H54 (cell line): ENCODE data around the gene MAPKAP1.

Experiments used
- DNase-seq: peaks from one replicate; pipeline ENCODE4 v3.0.0; 2011; ENCODE audit warnings: low spot score, mixed read lengths; ENCODE audit not compliant: insufficient read length
- FAIRE-seq: peaks from 3 replicates; lab custom pipeline; 2011; peaks lifted over from hg19 to GRCh38; lab: Jason Lieb, UNC
- POLR2A ChIP-seq: IDR thresholded peaks from 2 replicates; pipeline ENCODE4 v1.6.1; 2011; ENCODE audit warnings: low read depth, mild to moderate bottlenecking, low read length

Gene MAPKAP1

DNA sequence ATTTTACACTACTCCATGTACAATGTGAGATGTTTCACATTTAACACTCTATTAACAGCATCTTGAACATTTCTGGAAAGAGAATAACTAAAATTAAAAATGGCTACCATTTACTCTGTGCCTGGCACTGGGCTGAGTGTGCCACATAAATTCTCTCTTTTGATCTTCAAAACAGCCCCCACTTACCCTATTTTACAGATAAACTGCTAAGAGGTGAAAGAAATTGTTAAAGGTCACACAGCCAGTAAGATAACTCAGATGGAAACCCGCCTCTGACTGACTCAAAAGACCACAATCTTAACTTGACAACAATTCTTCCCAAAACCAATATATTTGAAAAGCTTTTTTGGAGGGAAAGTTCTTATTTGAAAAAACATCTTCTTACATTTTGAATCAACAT lies 97.3 kb downstream of the MAPKAP1 start:
- FAIRE-seq, result peak; percentile 11
- TF ChIP-seq POLR2A, result no peak
- no peak for DNase-seq

DNA sequence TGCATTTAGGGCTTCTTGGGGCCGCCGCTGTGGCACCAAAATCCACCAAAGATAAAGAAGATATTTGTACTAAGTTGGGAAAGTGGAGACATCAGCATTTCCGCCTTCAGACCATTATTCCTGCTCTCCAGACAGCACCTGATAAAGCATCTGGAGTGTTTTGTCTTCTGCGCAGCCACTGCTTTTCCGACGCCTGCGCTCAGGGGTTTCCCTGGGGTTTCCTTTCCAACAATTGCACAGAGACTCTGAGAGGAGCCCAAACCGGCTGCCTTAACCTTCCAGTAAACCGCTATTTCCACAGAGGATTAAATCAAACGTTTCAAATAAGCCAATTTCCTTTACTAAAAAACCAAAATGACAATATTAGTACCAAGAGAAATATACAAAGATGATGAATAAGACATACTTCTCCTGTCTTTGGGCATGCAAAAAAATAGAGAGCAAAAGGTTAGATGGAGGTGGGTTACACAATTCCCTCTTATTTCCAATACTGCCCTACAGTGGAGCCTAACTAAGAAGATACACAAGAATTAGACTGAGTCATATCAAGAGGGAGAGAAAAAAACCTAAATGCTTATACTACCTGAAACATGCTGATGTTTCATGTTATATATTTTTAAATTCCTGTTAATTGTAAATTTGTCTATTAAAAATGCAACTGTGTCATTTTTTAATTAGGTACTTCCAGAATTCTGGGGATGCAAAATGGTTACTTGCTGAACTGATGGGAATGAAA lies 98.4 kb downstream of the MAPKAP1 start:
- DNase-seq, result no peak
- FAIRE-seq, result peak; percentile 48
- TF ChIP-seq POLR2A, result no peak

DNA sequence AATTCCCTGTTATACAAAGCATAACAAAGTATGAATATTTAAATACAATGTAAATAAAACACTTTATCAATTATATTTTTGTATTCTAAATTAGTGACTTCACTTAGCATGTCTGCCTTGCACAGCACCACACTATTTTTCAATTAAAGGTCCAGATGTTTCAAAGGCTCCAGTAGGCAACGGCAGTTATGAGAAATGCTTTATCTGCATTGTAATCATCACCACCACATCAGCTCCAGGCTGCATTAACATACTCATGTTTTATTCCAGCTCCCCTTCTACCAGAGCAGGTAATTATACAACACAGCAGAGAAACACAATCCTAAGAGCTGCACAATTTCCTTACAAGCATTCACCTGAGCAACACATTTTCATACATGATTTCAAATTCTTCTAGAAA lies 102.8 kb downstream of the MAPKAP1 start:
- TF ChIP-seq POLR2A, result no peak
- DNase-seq, result no peak
- FAIRE-seq, result no peak

DNA sequence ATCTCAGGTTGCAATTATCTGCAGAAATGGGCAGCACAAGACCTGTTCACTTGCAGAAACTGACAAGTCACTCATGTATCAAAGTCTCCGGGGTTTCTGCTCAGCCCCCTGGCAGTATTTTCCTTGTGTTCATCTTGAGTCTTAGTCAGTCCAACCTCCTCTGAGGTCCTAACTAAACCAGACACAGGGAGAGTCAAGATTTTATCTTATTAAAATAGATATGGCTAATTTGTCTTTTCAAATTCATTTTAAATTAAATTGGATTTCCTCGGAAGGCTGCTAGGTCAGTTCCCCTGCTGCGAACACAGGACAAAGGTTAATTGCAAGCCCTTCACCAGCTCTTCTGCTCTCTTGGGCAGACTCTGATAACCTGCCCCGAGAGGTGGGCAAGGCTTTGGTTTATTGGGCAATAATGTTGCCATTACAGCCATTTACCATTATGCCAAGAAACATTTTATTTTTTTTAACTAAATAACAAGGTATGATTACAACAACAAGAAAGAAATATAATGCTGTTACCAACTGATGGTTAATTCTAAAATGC lies 103.5 kb downstream of the MAPKAP1 start:
- TF ChIP-seq POLR2A, result no peak
- no peak for FAIRE-seq
- DNase-seq, result no peak

DNA sequence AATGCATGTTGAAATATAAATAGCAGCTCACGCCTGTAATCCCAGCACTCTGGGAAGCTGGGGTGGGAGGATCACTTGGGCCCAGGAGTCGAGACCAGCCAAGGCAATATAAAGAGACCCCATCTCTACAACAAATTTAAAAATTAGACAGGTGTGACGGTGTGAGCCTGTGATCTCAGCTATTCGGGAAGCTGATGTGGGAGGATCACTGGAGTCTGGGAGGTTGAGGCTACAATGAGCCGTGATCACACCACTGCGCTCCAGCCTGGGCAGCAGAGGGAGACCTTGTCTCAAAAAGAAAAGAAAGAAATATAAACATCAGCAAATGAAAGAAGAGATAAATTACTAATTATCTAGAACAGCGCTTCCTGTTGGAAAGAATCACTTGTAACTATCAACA lies 105.0 kb downstream of the MAPKAP1 start:
- FAIRE-seq, result peak; percentile 23
- no peak for DNase-seq
- no peak for TF ChIP-seq POLR2A

DNA sequence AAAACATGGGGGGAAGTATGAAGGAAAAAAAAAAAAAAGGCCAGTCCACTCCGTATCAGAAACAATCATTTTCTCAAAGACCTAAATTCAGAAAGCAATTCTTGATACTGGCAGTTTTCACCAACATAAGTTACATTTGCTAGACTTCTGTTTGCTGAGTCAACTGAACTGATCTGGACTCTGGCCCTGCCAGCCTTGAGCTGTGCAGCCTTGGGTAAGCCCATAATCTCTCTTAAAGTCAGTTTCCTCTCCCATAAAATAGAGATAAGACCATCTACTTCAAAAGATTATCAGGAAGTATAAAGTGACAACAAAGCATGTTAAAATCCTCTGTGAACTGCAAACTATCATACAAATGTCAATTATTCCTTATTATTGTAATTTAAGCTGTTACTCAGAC lies 106.8 kb downstream of the MAPKAP1 start:
- DNase-seq (no peak), FAIRE-seq (peak; percentile 77)

DNA sequence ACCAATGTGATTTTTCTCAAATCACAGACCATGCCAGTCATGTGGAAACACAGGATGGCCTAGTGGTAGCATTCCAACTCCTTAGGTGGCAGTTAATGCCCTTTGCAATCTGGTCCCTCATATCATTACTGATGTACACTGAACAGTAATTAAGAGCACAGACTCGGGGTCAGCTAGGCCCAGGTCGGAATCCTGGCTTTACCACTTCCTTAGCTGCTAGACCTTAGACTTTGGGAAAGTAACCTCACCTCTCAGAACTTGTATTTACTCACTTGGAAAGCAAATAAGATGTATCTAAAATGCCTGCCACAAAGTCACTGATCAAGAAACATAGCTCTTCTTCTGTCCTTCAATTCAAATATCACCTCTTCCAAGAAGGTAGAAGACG lies 112.8 kb downstream of the MAPKAP1 start:
- DNase-seq, result no peak
- peak; percentile 45 for FAIRE-seq
- no peak for TF ChIP-seq POLR2A

More for the DNA sequence above, 106.8 kb downstream of the MAPKAP1 start:
- no peak for TF ChIP-seq POLR2A

DNA sequence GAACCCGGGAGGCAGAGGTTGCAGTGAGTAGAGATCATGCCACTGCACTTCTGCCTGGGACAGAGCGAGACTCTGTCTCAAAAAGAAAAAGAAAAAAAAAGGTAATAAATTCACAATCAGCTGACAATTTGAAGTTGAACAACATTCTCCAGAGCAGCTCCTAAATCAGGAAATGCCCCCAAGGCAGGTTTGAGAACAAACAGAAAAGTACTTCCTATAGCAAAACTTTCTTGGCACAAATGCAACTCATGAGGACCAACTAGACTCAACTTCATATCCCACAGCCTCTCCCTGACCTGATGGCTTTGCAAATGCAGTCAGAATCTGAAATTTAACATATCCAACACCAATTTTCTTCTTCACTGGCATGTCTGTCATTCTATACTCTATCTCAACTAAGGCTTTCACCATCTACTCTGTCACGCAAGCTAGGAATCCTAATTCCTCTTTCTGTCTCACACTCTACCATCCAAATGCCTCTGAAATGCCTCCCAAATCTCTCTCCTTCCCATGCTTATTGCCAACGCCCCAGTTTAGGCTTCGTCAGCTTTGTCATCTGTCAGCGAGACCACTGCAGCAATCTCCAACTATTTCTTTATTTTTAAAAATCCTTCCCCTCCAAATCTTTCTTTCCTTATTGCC lies 113.3 kb downstream of the MAPKAP1 start:
- no peak for TF ChIP-seq POLR2A
- FAIRE-seq, result no peak
- DNase-seq, result no peak

DNA sequence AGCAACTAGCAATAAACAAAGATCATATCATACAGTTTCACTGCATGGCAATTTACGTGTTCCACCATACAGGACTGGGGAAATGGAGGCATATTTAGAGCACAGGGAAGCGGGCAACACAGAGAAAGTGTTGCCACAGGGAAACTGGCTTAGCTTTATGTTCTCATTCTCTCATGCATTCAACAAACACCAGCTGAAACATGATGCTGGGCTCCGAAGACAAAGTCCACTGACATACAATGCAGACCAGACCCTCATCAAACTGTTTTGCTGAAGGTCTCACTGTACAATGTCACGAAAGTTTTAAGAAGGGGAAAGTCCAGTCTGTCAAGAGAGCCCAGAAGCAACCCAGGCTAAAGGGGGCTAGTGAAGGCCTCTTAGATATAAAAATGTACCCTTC lies 115.1 kb downstream of the MAPKAP1 start:
- FAIRE-seq (no peak), DNase-seq (no peak)
- TF ChIP-seq POLR2A, result no peak

DNA sequence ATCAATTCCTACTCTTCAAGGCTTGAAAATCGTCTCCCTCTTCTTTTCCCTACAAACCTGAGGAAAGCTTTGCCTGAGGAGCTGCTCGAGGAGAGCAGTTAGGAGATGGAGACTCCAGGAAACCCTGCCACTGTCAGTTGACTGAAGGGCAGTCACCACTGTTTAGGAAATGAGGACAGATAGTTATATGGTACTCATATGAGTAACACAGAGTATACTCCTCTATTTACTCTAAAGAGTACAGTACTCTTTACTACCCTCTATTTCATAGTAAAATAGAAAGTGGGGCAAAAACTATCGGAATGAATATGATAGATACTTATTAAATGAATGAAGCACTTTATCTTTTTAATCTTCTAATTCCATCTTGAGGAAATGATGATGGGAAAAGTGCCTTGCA lies 115.8 kb downstream of the MAPKAP1 start:
- TF ChIP-seq POLR2A, result no peak
- no peak for DNase-seq
- no peak for FAIRE-seq

DNA sequence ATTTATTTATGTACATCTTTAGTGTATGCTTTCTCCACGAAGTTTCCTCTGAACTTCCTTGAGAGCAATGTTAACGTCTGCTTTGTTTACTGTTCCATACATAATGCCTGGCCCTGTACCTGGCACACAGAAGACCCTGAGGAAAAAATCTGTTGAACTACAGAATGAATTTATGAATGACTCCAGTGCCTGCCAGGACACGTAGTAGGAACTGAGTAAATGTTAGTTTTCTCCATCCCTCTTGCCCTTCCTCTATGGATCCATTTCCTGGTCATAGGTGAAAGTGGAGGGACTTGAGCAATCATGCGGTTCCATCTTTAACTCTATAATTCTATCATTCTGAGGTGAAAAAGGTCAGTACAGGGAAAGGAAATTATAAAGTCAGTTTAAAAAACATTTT lies 117.7 kb downstream of the MAPKAP1 start:
- no peak for TF ChIP-seq POLR2A
- FAIRE-seq (no peak), DNase-seq (no peak)

DNA sequence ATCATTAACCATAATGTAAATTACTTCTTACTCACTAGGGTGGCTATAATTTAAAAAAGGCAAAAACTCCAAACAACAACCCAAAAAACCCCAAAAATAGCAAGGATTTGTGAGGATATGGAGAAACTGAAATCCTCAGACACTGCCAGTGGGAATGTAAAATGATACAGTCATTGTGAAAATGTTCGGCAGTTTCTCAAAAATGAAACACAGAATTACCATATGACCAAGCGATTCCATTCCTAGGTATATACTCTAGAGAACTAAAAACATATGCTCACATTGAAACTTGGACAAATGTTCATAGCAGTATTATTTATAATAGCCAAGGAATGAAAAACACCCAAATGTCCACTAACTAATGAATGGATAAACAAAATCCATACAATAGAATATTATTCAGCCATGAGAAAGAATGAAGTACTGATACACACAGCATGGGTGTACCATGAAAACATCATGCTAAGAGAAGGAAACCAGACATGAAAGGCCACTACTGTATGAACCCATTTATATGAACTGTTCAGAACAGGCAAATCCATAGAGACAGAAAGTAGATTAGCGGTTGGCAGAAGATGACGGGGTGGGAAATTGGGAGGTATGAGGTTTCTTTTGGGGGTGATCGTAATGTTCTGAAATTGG lies 119.1 kb downstream of the MAPKAP1 start:
- DNase-seq (no peak), FAIRE-seq (no peak)
- no peak for TF ChIP-seq POLR2A

DNA sequence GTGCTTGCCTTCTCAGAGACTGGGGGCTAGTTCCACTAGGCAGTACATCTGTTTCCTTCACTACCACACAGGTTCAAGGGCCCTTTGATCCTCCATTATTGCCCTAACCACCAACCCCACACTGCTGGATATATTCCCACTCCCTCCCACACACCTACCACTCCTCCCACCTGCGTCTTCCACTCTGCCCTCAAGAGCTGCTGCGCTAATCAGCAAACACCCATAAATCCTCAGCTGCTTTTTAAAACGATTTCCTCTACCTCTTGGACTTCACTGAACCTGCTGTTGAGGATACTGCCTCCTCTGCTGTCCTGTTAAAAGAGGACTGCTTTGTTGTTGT lies 120.9 kb downstream of the MAPKAP1 start:
- no peak for TF ChIP-seq POLR2A
- FAIRE-seq (no peak), DNase-seq (no peak)

DNA sequence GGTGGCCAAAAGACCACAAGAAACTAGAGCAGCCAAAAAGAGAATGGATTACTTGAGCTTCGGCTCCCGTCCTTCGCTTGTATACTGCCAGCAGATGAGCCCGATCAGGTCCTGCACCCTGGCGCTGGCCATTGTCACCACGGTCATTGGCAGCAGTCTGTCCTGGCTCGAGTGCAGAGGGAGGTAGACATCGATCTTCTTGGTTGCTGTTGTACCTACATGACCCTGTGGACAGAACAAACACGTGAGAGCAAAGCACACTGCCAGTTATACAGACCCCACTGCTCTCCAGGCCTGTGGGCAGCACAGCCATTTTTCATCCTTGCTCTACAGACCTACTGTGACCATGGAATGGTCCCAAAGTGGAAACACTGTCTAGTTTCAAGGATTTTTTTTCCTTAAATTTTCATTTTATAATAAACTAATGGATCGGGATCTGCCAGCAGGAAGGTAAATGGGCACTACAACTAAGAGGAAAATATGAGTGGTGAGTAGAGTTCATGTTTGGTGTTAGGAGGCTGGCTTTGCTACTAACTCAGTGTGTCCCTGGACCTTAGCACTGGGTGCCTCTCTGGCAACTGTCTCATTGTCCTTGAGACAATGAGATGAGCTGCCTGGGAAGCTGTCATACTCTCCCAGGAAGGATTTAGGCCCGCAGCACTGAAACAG lies 121.4 kb downstream of the MAPKAP1 start:
- no peak for TF ChIP-seq POLR2A
- FAIRE-seq (no peak), DNase-seq (no peak)
